Stimulated activated CD8-positive, alpha-beta memory T cell treated with anti-CD3 and anti-CD28 coated beads, Interleukin-12 subunit alpha, Interleukin-12 subunit beta, amount 100 ng/mL, for 4 hours (primary cell): ENCODE measurements around the gene NAALAD2.
"Not testable (repeated sequence)": the region's sequence is repeated elsewhere in the genome, so short reads cannot be mapped to it uniquely, and the experiment has no call there.

Source experiments
- DNase-seq: peaks from one replicate; pipeline ENCODE4 v3.0.0-alpha.2; 2020; ENCODE audit warnings: low read depth

The NAALAD2 gene

GRCh38 chr11:90134478-90135003 lies at the start of gene NAALAD2:
TSS of gene NAALAD2 (plus strand) at chr11:90134663. CDS start at chr11:90134759, 96 bp downstream.
- DNase-seq = no peak

GRCh38 chr11:90085650-90086049 lies 48.8 kb upstream of the NAALAD2 start, which contains the start of gene UBTFL1:
TSS of gene UBTFL1 (plus strand) at chr11:90085950. CDS start at chr11:90085950, 0 bp downstream.
- DNase-seq = not testable (repeated sequence)

GRCh38 chr11:90088731-90089130 lies 45.7 kb upstream of the NAALAD2 start:
- DNase-seq = not testable (repeated sequence)

- DNase-seq = not testable (repeated sequence)
Measured at GRCh38 chr11:90095230-90095924, 39.1 kb upstream of the NAALAD2 start.

- DNase-seq = not testable (repeated sequence)
Measured at GRCh38 chr11:90098261-90098660, 36.2 kb upstream of the NAALAD2 start.

- no peak for DNase-seq
Measured at GRCh38 chr11:90100431-90100830, 34.0 kb upstream of the NAALAD2 start.

- DNase-seq = no peak
Measured at GRCh38 chr11:90113541-90113940, 20.9 kb upstream of the NAALAD2 start.

- no peak for DNase-seq
Measured at GRCh38 chr11:90120191-90120590, 14.3 kb upstream of the NAALAD2 start.

GRCh38 chr11:90124371-90124770 lies 10.1 kb upstream of the NAALAD2 start:
- no peak for DNase-seq

- DNase-seq = no peak
Measured at GRCh38 chr11:90124946-90125345, 9.5 kb upstream of the NAALAD2 start.

GRCh38 chr11:90133560-90134477 lies 644 bp upstream of the NAALAD2 start:
- DNase-seq = no peak

- DNase-seq = no peak
Measured at GRCh38 chr11:90135016-90135415, 553 bp downstream of the NAALAD2 start.

- DNase-seq = no peak
Measured at GRCh38 chr11:90148900-90149299, 14.4 kb downstream of the NAALAD2 start.

GRCh38 chr11:90166982-90167573 lies 32.6 kb downstream of the NAALAD2 start:
- DNase-seq = not testable (repeated sequence)

GRCh38 chr11:90167704-90168103 lies 33.2 kb downstream of the NAALAD2 start:
- DNase-seq = not testable (repeated sequence)

GRCh38 chr11:90168571-90168970 lies 34.1 kb downstream of the NAALAD2 start:
- DNase-seq = no peak

- no peak for DNase-seq
Measured at GRCh38 chr11:90171359-90171758, 36.9 kb downstream of the NAALAD2 start.

- no peak for DNase-seq
Measured at GRCh38 chr11:90176069-90176468, 41.6 kb downstream of the NAALAD2 start.

GRCh38 chr11:90178751-90179150 lies 44.3 kb downstream of the NAALAD2 start:
- no peak for DNase-seq

GRCh38 chr11:90179923-90180322 lies 45.5 kb downstream of the NAALAD2 start:
- no peak for DNase-seq

GRCh38 chr11:90187839-90188238 lies 53.4 kb downstream of the NAALAD2 start:
- no peak for DNase-seq

GRCh38 chr11:90189011-90189410 lies 54.5 kb downstream of the NAALAD2 start:
- DNase-seq = no peak
